Measurements from ENCODE around the gene RAP1A.

The RAP1A gene

GRCh38 chr1:111730706-111731105 lies 111.1 kb downstream of the RAP1A start:
- H3K4me3 ChIP-seq (ENCODE audit: low read depth, low read length) = no peak overlapping the region
- DNase-seq (ENCODE audit: low read depth) = no peak
- no peak for TF ChIP-seq CTCF (IDR thresholded peaks at IDR 0.05; ENCODE audit: low read depth, low read length, missing control alignments)

- no peak for TF ChIP-seq CTCF (IDR thresholded peaks at IDR 0.05; ENCODE audit: low read depth, low read length, missing control alignments)
- no peak for DNase-seq (ENCODE audit: low read depth)
- H3K4me3 ChIP-seq (ENCODE audit: low read depth, low read length) = no peak overlapping the region
Measured at GRCh38 chr1:111731956-111732355, 112.4 kb downstream of the RAP1A start.

- TF ChIP-seq CTCF (IDR thresholded peaks at IDR 0.05; ENCODE audit: low read depth, low read length, missing control alignments) = no peak
- DNase-seq (ENCODE audit: low read depth) = no peak
- H3K4me3 ChIP-seq (ENCODE audit: low read depth, low read length) = no peak overlapping the region
Measured at GRCh38 chr1:111732718-111733117, 113.1 kb downstream of the RAP1A start.

GRCh38 chr1:111733183-111733991 lies 113.8 kb downstream of the RAP1A start:
- H3K4me3 ChIP-seq (ENCODE audit: low read depth, low read length) = no peak overlapping the region
- no peak for DNase-seq (ENCODE audit: low read depth)
- TF ChIP-seq CTCF (IDR thresholded peaks at IDR 0.05; ENCODE audit: low read depth, low read length, missing control alignments) = no peak

GRCh38 chr1:111733992-111734341 lies 114.4 kb downstream of the RAP1A start:
- no peak overlapping the region for H3K4me3 ChIP-seq (ENCODE audit: low read depth, low read length)
- TF ChIP-seq CTCF (IDR thresholded peaks at IDR 0.05; ENCODE audit: low read depth, low read length, missing control alignments) = no peak
- no peak for DNase-seq (ENCODE audit: low read depth)

- DNase-seq (ENCODE audit: low read depth) = no peak
- no peak overlapping the region for H3K4me3 ChIP-seq (ENCODE audit: low read depth, low read length)
- no peak for TF ChIP-seq CTCF (IDR thresholded peaks at IDR 0.05; ENCODE audit: low read depth, low read length, missing control alignments)
Measured at GRCh38 chr1:111734426-111734825, 114.8 kb downstream of the RAP1A start.

GRCh38 chr1:111734856-111735255 lies 115.3 kb downstream of the RAP1A start:
- TF ChIP-seq CTCF (IDR thresholded peaks at IDR 0.05; ENCODE audit: low read depth, low read length, missing control alignments) = no peak

More at GRCh38 chr1:111734856-111735255, 115.3 kb downstream of the RAP1A start:
- H3K4me3 ChIP-seq (ENCODE audit: low read depth, low read length) = no peak overlapping the region
- no peak for DNase-seq (ENCODE audit: low read depth)

All from GM12864 (cell line).